Large intestine (tissue), 3 donors: ENCODE results near the gene LAMA5. TPM values are rescaled to one million over a fixed set of nuclear protein-coding genes. Genes with fewer than 3 reads are reported as not detected.

Source experiments
- DNase-seq, 2 donors: peaks; one replicate each; pipeline versions ENCODE4 v3.0.0 to v3.0.0-alpha.2; 2013
- H3K27ac ChIP-seq: one replicate; pipeline ENCODE4 v1.5.1; 2013; ENCODE audit warnings: low read length
- H3K27me3 ChIP-seq: 2 replicates; pipeline ENCODE4 v1.6.1; 2013; ENCODE audit warnings: low read length; ENCODE audit not compliant: control insufficient read depth, insufficient read depth
- H3K36me3 ChIP-seq: 2 replicates; pipeline ENCODE4 v1.6.1; 2013; ENCODE audit warnings: low read length; ENCODE audit not compliant: control insufficient read depth, insufficient read depth
- H3K4me1 ChIP-seq: one replicate; pipeline ENCODE4 v1.6.1; 2013; ENCODE audit warnings: low read length; ENCODE audit not compliant: control insufficient read depth, insufficient read depth
- H3K4me3 ChIP-seq: one replicate; pipeline ENCODE4 v1.5.1; 2013; ENCODE audit warnings: low read length
- H3K9me3 ChIP-seq: one replicate; pipeline ENCODE4 v1.6.1; 2013; ENCODE audit warnings: mild to moderate bottlenecking, low read depth, low read length, moderate library complexity; ENCODE audit not compliant: control insufficient read depth
- WGBS: methylation state at CpG from one replicate; pipeline ENCODE4 v1.1.5; 2013; ENCODE audit warnings: low lambda C conversion rate; ENCODE audit not compliant: insufficient coverage; 5-methylcytosine and 5-hydroxymethylcytosine counted together
- polyA plus RNA-seq: library from polyadenylated mRNA; unstranded; fragments of 120-200 nt; gene quantifications from one replicate; pipeline ENCODE4 v1.2.1, GENCODE V29; 2013

The LAMA5 gene
- polyA plus RNA-seq, 1 donor, result 92.1 TPM

GRCh38 chr20:62286493-62287064 lies 80.5 kb downstream of the LAMA5 start:
- DNase-seq, result no peak
- H3K4me3 ChIP-seq, result no peak overlapping the region
- no CpG with 5 or more reads among the region's 25 CpGs for WGBS
- no peaks in the 10 kb centered on the region for H3K9me3 ChIP-seq
- H3K36me3 ChIP-seq, result peaks cover 69% of the 10 kb centered on the region
- H3K27ac ChIP-seq, result no peak overlapping the region
- H3K27me3 ChIP-seq, result no peaks in the 10 kb centered on the region
- no peaks in the 10 kb centered on the region for H3K4me1 ChIP-seq

GRCh38 chr20:62285722-62286121 lies 81.4 kb downstream of the LAMA5 start:
- DNase-seq, result peak in 1 of 2 donors; percentile 32
- H3K4me3 ChIP-seq, result no peak overlapping the region
- H3K4me1 ChIP-seq, result no peaks in the 10 kb centered on the region
- no peak overlapping the region for H3K27ac ChIP-seq
- peaks cover 71% of the 10 kb centered on the region for H3K36me3 ChIP-seq
- no peaks in the 10 kb centered on the region for H3K9me3 ChIP-seq
- no peaks in the 10 kb centered on the region for H3K27me3 ChIP-seq
- WGBS, result 92% methylated on average over 5 of the region's 23 CpGs

- H3K27me3 ChIP-seq, result no peaks in the 10 kb centered on the region
- H3K4me1 ChIP-seq, result no peaks in the 10 kb centered on the region
- no peak overlapping the region for H3K4me3 ChIP-seq
- no peak overlapping the region for H3K27ac ChIP-seq
- no peak for DNase-seq
- no peaks in the 10 kb centered on the region for H3K9me3 ChIP-seq
- WGBS, result no CpG with 5 or more reads among the region's 6 CpGs
- peaks cover 76% of the 10 kb centered on the region for H3K36me3 ChIP-seq
Measured at GRCh38 chr20:62285151-62285550, 82.0 kb downstream of the LAMA5 start.

GRCh38 chr20:62284448-62284847 lies 82.7 kb downstream of the LAMA5 start:
- Histone ChIP-seq H3K27ac (no peak overlapping the region), H3K27me3 (no peaks in the 10 kb centered on the region), H3K4me3 (no peak overlapping the region), H3K36me3 (peaks cover 79% of the 10 kb centered on the region), H3K4me1 (no peaks in the 10 kb centered on the region), H3K9me3 (no peaks in the 10 kb centered on the region)
- no peak for DNase-seq
- no CpG with 5 or more reads among the region's 6 CpGs for whole genome bisulfite sequencing

GRCh38 chr20:62282877-62283503 lies 84.1 kb downstream of the LAMA5 start:
- no peaks in the 10 kb centered on the region for H3K9me3 ChIP-seq
- no peak overlapping the region for H3K27ac ChIP-seq
- H3K27me3 ChIP-seq, result no peaks in the 10 kb centered on the region
- DNase-seq, result no peak
- H3K36me3 ChIP-seq, result peaks cover 80% of the 10 kb centered on the region
- H3K4me3 ChIP-seq, result no peak overlapping the region
- no peaks in the 10 kb centered on the region for H3K4me1 ChIP-seq
- WGBS, result no CpG with 5 or more reads among the region's 16 CpGs

- no peak for DNase-seq
- Histone ChIP-seq H3K27ac (no peak overlapping the region), H3K4me1 (no peaks in the 10 kb centered on the region), H3K4me3 (no peak overlapping the region), H3K27me3 (no peaks in the 10 kb centered on the region), H3K36me3 (peaks cover 82% of the 10 kb centered on the region), H3K9me3 (no peaks in the 10 kb centered on the region)
- WGBS, result 100% methylated on average over 2 of the region's 7 CpGs
Measured at GRCh38 chr20:62282103-62282502, 85.0 kb downstream of the LAMA5 start.

GRCh38 chr20:62281161-62281933 lies 85.8 kb downstream of the LAMA5 start:
- no peaks in the 10 kb centered on the region for H3K27me3 ChIP-seq
- no peak overlapping the region for H3K4me3 ChIP-seq
- WGBS, result no CpG with 5 or more reads among the region's 31 CpGs
- H3K27ac ChIP-seq, result no peak overlapping the region
- no peaks in the 10 kb centered on the region for H3K4me1 ChIP-seq
- DNase-seq, result no peak
- peaks cover 80% of the 10 kb centered on the region for H3K36me3 ChIP-seq
- no peaks in the 10 kb centered on the region for H3K9me3 ChIP-seq

- Histone ChIP-seq H3K27ac (no peak overlapping the region), H3K4me1 (no peaks in the 10 kb centered on the region), H3K9me3 (no peaks in the 10 kb centered on the region), H3K4me3 (no peak overlapping the region), H3K27me3 (no peaks in the 10 kb centered on the region), H3K36me3 (peaks cover 77% of the 10 kb centered on the region)
- no CpG with 5 or more reads among the region's 4 CpGs for WGBS
- DNase-seq, result no peak
Measured at GRCh38 chr20:62280303-62280702, 86.8 kb downstream of the LAMA5 start.

GRCh38 chr20:62277253-62277652 lies 89.9 kb downstream of the LAMA5 start:
- no peak for DNase-seq
- peaks cover 76% of the 10 kb centered on the region for H3K36me3 ChIP-seq
- no peak overlapping the region for H3K4me3 ChIP-seq
- no peaks in the 10 kb centered on the region for H3K27me3 ChIP-seq
- no CpG with 5 or more reads among the region's 13 CpGs for WGBS
- no peaks in the 10 kb centered on the region for H3K4me1 ChIP-seq
- no peak overlapping the region for H3K27ac ChIP-seq
- H3K9me3 ChIP-seq, result no peaks in the 10 kb centered on the region

GRCh38 chr20:62276439-62276838 lies 90.7 kb downstream of the LAMA5 start:
- no CpG with 5 or more reads among the region's 6 CpGs for WGBS
- Histone ChIP-seq H3K36me3 (peaks cover 76% of the 10 kb centered on the region), H3K4me1 (no peaks in the 10 kb centered on the region), H3K4me3 (no peak overlapping the region), H3K27me3 (no peaks in the 10 kb centered on the region), H3K9me3 (no peaks in the 10 kb centered on the region), H3K27ac (no peak overlapping the region)
- DNase-seq, result no peak
